Astrocyte (in vitro differentiated cells and primary cell): ENCODE results near the gene MAGI3. TPM values are rescaled to one million over a fixed set of nuclear protein-coding genes. Genes with fewer than 3 reads are reported as not detected.

Source experiments
- DNase-seq: peaks from one replicate; pipeline ENCODE4 v3.0.0-alpha.2; 2010; ENCODE audit warnings: low read depth
- FAIRE-seq: peaks from 2 replicates; lab custom pipeline; 2011; peaks lifted over from hg19 to GRCh38; lab: Jason Lieb, UNC
- H2AFZ ChIP-seq: 2 replicates; pipeline ENCODE4 v1.6.0; 2012; ENCODE audit warnings: low read depth, low read length, inconsistent platforms
- H3K27ac ChIP-seq: 2 replicates; pipeline ENCODE4 v1.5.1; 2011; ENCODE audit warnings: low read depth, low read length, inconsistent platforms
- H3K27me3 ChIP-seq: 2 replicates; pipeline ENCODE4 v1.6.0; 2011; ENCODE audit warnings: low read length, inconsistent platforms; ENCODE audit not compliant: insufficient read depth
- H3K36me3 ChIP-seq: 2 replicates; pipeline ENCODE4 v1.5.1; 2011; ENCODE audit warnings: low read length, inconsistent platforms; ENCODE audit not compliant: insufficient read depth
- H3K4me1 ChIP-seq: 2 replicates; pipeline ENCODE4 v1.5.1; 2011; ENCODE audit warnings: low read length, inconsistent platforms; ENCODE audit not compliant: insufficient read depth
- H3K4me2 ChIP-seq: 2 replicates; pipeline ENCODE4 v1.6.0; 2012; ENCODE audit warnings: low read length, inconsistent platforms
- H3K4me3 ChIP-seq: 2 replicates; pipeline ENCODE4 v1.5.1; 2011; ENCODE audit warnings: low read depth, mild to moderate bottlenecking, low read length, inconsistent platforms; ENCODE audit not compliant: insufficient read depth
- H3K79me2 ChIP-seq: 2 replicates; pipeline ENCODE4 v1.6.0; 2012; ENCODE audit warnings: mild to moderate bottlenecking, low read length, inconsistent platforms; ENCODE audit not compliant: insufficient read depth
- H3K9ac ChIP-seq: 2 replicates; pipeline ENCODE4 v1.6.0; 2012; ENCODE audit warnings: mild to moderate bottlenecking, low read length, inconsistent platforms
- H3K9me3 ChIP-seq: 2 replicates; pipeline ENCODE4 v1.5.1; 2012; ENCODE audit warnings: low read depth, mild to moderate bottlenecking, low read length, inconsistent platforms; ENCODE audit not compliant: insufficient read depth
- H4K20me1 ChIP-seq: 2 replicates; pipeline ENCODE4 v1.6.0; 2012; ENCODE audit warnings: low read length, inconsistent platforms; ENCODE audit not compliant: insufficient read depth
- H3K27ac Mint-ChIP-seq: one replicate; pipeline ENCODE4 v1.8.0; 2021; ENCODE audit warnings: mild to moderate bottlenecking, mixed read lengths; ENCODE audit not compliant: unreplicated experiment
- H3K27me3 Mint-ChIP-seq: one replicate; pipeline ENCODE4 v1.8.0; 2021; ENCODE audit warnings: low read depth, mixed read lengths; ENCODE audit not compliant: unreplicated experiment
- H3K36me3 Mint-ChIP-seq: one replicate; pipeline ENCODE4 v1.8.0; 2021; ENCODE audit warnings: low read depth, mixed read lengths; ENCODE audit not compliant: unreplicated experiment
- H3K4me1 Mint-ChIP-seq: one replicate; pipeline ENCODE4 v1.8.0; 2021; ENCODE audit warnings: low read depth, mixed read lengths; ENCODE audit not compliant: unreplicated experiment
- H3K4me3 Mint-ChIP-seq: one replicate; pipeline ENCODE4 v1.8.0; 2021; ENCODE audit warnings: mild to moderate bottlenecking, moderate library complexity, mixed read lengths; ENCODE audit not compliant: unreplicated experiment
- H3K9me3 Mint-ChIP-seq: one replicate; pipeline ENCODE4 v1.8.0; 2021; ENCODE audit warnings: mild to moderate bottlenecking, mixed read lengths; ENCODE audit not compliant: unreplicated experiment
- EZH2 ChIP-seq: IDR thresholded peaks from 2 replicates; pipeline ENCODE4 v1.6.1; 2012; ENCODE audit warnings: mild to moderate bottlenecking, low read length, inconsistent platforms; ENCODE audit not compliant: insufficient read depth
- total RNA-seq: library from RNA; stranded (reverse); gene quantifications from 2 replicates; pipeline ENCODE4 v1.2.1, GENCODE V29; 2021
- TF ChIP-seq, protein P1 (sequence below): IDR thresholded peaks from 2 replicates; pipeline ENCODE4 v1.5.1; 2011; ENCODE audit warnings: low read depth, mild to moderate bottlenecking, inconsistent platforms, low read length, moderate library complexity; ENCODE audit not compliant: insufficient read depth

The MAGI3 gene
- total RNA-seq, 1 donor from 2014 or later, result 16.5 TPM

DNA sequence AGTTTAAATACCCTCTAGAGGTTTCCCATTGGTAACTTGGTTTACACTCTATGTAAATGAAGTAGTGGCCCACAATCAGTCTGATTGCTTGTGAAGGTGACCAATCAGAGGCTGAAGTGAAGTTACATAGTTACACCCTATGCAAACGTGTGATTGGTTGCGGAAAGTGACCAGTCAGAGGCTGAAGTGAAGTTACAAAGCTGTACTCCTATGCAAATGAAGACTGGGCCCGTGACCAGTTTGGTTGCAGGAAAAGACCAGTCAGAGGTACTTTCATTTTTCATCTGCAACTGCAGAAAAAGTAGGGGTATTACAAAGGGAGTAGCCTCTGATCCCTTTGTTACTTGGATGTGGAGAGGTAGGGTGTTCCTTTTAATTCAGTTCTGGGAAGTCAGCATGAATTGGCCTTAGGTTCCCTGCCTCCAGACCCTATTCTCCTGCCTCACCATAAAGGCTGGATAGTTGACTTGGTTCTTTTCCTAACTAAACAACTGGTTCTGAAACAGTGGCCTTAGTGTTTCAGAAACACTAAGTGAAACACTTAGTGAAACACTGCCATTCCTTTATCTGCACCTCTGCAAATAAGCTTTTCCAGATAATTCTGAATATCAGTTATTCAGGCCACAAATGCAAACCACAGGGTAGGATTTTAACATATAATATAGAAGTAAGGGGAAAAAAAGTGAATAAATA, 39.3 kb downstream of the MAGI3 start:
- Mint-ChIP-seq H3K4me1 (no peaks in the 10 kb centered on the region), H3K4me3 (no peak overlapping the region), H3K27ac (no peak overlapping the region), H3K36me3 (no peaks in the 10 kb centered on the region), H3K27me3 (no peaks in the 10 kb centered on the region), H3K9me3 (peaks cover 3% of the 10 kb centered on the region)
- Histone ChIP-seq H4K20me1 (no peaks in the 10 kb centered on the region), H3K79me2 (peaks cover 17% of the 10 kb centered on the region), H3K9me3 (no peaks in the 10 kb centered on the region), H3K9ac (no peak overlapping the region), H3K27ac (no peak overlapping the region), H2AFZ (no peak overlapping the region), H3K27me3 (no peaks in the 10 kb centered on the region), H3K36me3 (no peaks in the 10 kb centered on the region), H3K4me3 (no peak overlapping the region), H3K4me1 (no peaks in the 10 kb centered on the region), H3K4me2 (no peak overlapping the region)
- FAIRE-seq (no peak), DNase-seq (no peak)
- no peak for TF ChIP-seq EZH2
- TF ChIP-seq, protein P1, sequence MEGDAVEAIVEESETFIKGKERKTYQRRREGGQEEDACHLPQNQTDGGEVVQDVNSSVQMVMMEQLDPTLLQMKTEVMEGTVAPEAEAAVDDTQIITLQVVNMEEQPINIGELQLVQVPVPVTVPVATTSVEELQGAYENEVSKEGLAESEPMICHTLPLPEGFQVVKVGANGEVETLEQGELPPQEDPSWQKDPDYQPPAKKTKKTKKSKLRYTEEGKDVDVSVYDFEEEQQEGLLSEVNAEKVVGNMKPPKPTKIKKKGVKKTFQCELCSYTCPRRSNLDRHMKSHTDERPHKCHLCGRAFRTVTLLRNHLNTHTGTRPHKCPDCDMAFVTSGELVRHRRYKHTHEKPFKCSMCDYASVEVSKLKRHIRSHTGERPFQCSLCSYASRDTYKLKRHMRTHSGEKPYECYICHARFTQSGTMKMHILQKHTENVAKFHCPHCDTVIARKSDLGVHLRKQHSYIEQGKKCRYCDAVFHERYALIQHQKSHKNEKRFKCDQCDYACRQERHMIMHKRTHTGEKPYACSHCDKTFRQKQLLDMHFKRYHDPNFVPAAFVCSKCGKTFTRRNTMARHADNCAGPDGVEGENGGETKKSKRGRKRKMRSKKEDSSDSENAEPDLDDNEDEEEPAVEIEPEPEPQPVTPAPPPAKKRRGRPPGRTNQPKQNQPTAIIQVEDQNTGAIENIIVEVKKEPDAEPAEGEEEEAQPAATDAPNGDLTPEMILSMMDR, result no peak

DNA sequence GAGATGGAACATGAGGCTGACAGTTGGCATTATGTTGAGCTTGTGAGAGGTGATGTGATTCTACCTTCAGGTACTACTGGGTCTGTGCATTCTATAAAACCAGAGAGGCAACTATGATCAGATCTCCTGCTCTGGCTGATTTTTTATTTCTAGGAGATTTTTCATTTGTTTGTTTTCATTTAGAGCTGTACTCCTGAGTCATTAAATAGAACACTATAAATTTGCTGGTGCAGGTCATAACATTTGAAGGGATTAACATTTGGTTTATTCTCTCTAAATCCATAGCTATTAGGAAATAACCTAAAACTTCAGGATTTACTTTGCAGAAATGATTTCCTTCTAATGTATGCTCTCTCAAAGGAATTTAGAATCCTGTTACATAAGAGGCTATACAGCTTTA, 42.9 kb downstream of the MAGI3 start:
- H3K27ac ChIP-seq, result no peak overlapping the region
- Mint-ChIP-seq H3K9me3 (no peaks in the 10 kb centered on the region), H3K4me3 (no peak overlapping the region)

More for the DNA sequence above, 42.9 kb downstream of the MAGI3 start:
- DNase-seq (no peak), FAIRE-seq (no peak)
- Mint-ChIP-seq H3K36me3 (no peaks in the 10 kb centered on the region), H3K4me1 (no peaks in the 10 kb centered on the region), H3K27ac (no peak overlapping the region), H3K27me3 (no peaks in the 10 kb centered on the region)
- H3K4me3 ChIP-seq, result no peak overlapping the region
- peaks cover 10% of the 10 kb centered on the region for H3K79me2 ChIP-seq
- TF ChIP-seq, protein P1, result no peak
- TF ChIP-seq EZH2, result no peak
- H3K27me3 ChIP-seq, result no peaks in the 10 kb centered on the region
- no peaks in the 10 kb centered on the region for H3K4me1 ChIP-seq
- H3K9ac ChIP-seq, result no peak overlapping the region
- peaks cover 4% of the 10 kb centered on the region for H4K20me1 ChIP-seq
- H3K4me2 ChIP-seq, result no peak overlapping the region
- no peaks in the 10 kb centered on the region for H3K36me3 ChIP-seq
- no peak overlapping the region for H2AFZ ChIP-seq
- no peaks in the 10 kb centered on the region for H3K9me3 ChIP-seq
